GM10847 (cell line): ENCODE results near the gene ALDOA.

ENCODE experiments used
- POLR2A ChIP-seq: IDR thresholded peaks from 2 replicates; pipeline ENCODE4 v1.6.1; 2011; ENCODE audit not compliant: insufficient read length; ENCODE audit errors: extremely low read depth

Gene ALDOA

DNA sequence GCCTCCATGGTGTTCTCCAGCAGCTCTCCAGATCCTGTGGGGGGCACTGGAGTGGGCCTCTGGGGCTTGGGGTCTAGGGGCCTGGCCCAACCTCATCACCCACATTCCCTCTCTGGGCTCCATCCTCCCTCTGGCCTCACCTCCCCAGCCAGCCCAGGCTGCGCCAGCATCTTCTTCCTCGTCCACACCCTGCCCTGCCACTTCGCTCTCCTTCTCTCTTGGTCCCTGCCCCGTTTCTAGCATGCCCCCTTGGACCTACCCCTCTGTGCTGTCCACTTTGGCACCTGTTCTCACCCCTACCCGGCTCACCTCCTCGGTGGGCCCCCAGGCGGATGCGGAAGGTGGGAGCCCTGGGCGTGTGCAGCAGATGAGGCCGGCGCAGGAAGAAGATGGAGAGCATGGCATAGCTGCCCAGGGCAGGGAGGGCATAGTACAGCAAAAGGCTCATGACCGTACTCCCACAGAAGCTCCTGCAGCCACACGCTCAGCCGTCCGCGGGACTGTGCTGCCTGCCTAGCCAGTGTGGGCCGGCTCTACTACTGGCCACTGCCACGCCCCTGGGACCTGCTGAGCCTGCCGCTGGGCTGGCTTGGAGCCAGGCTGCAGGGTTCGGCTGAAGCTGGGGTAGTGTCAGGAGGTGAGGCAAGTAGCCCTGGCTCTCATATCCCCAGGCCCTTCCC is 47.6 kb downstream of the ALDOA start, which contains the start of gene GDPD3:
Gene GDPD3 (minus strand): TSS at position 507 of the 680 bp plus-strand sequence. CDS start 59 bp downstream, at position 448.
- TF ChIP-seq POLR2A = no peak

- no peak for TF ChIP-seq POLR2A
These were observed 48.3 kb downstream of the ALDOA start for GRCh38 chr16:30113711-30114333.

- TF ChIP-seq POLR2A = no peak
These were observed 48.9 kb downstream of the ALDOA start for GRCh38 chr16:30114411-30114810.

DNA sequence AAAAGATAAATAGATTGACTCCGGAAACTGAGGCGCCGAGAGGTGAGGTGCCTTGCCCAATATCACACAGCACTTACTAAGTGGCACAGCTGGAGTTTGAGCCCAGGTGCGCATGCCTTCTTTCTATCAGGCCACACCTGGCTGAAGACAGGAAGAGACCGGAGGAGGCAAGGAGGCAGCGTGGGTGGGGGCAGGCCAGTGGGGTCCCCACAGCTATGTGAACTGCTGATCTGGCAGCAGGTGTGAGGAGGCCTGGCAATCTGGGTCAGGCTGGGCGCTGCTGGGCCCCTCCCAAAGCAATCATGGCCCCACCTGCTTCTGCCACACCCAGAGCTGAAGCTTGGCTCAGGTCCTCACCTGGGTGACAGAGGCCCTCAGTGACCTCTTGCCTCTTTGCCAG is 49.7 kb downstream of the ALDOA start:
- TF ChIP-seq POLR2A = no peak

GRCh38 chr16:30116291-30117207 is 51.0 kb downstream of the ALDOA start:
- TF ChIP-seq POLR2A = no peak

DNA sequence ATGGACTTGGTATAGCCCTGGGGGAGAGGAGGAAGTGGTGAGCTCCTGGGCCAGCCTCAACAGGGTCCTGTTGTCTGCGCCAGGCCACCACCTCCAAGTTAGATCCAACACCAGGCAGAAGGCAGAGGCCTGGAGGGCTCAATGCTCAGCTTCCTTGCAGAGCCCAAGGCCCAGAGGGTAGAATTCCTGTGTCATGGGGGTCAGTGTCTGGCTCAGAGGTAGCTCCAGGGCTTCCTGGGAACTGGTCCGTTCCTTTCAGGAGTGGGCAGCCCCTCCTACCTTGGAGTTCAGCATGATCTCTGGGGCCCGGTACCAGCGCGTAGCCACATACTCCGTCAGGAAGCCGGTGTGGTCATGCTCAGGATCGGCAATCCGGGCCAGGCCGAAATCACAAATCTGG is 52.2 kb downstream of the ALDOA start:
- TF ChIP-seq POLR2A = no peak

GRCh38 chr16:30119428-30119827 is 53.9 kb downstream of the ALDOA start:
- no peak for TF ChIP-seq POLR2A
